ENCODE results near the gene NUTM2F.
"Not testable (repeated sequence)": the region's sequence is repeated elsewhere in the genome, so short reads cannot be mapped to it uniquely, and the experiment has no call there.

NUTM2F gene

GRCh38 chr9:94328544-94328943, at the start of gene NUTM2F:
NUTM2F (minus strand) TSS chr9:94328644; CDS start chr9:94328623, 21 bp downstream.
- in situ Hi-C loops (cut with MboI; ENCODE audit: low pct_unique_long_range_greater_than_20kb, low sequenced_read_pairs, unreplicated experiment); DNase-seq (ENCODE audit: low spot score): not testable (repeated sequence)

- peak; percentile 2 for DNase-seq (ENCODE audit: low spot score)
- in situ Hi-C loops (cut with MboI; ENCODE audit: low pct_unique_long_range_greater_than_20kb, low sequenced_read_pairs, unreplicated experiment), result not testable (repeated sequence)
These were observed 46.8 kb upstream of the NUTM2F start for GRCh38 chr9:94375197-94375596.

- in situ Hi-C loops (cut with MboI; ENCODE audit: low pct_unique_long_range_greater_than_20kb, low sequenced_read_pairs, unreplicated experiment), result not testable (repeated sequence)
- DNase-seq (ENCODE audit: low spot score), result peak; percentile 91
These were observed 46.0 kb upstream of the NUTM2F start for GRCh38 chr9:94374176-94375056.

GRCh38 chr9:94373779-94374175, 45.3 kb upstream of the NUTM2F start:
- DNase-seq (ENCODE audit: low spot score); in situ Hi-C loops (cut with MboI; ENCODE audit: low pct_unique_long_range_greater_than_20kb, low sequenced_read_pairs, unreplicated experiment): not testable (repeated sequence)

- in situ Hi-C loops (cut with MboI; ENCODE audit: low pct_unique_long_range_greater_than_20kb, low sequenced_read_pairs, unreplicated experiment); DNase-seq (ENCODE audit: low spot score): not testable (repeated sequence)
These were observed 41.8 kb upstream of the NUTM2F start for GRCh38 chr9:94370266-94370665.

GRCh38 chr9:94364093-94364614, 35.7 kb upstream of the NUTM2F start:
- in situ Hi-C loops (cut with MboI; ENCODE audit: low pct_unique_long_range_greater_than_20kb, low sequenced_read_pairs, unreplicated experiment); DNase-seq (ENCODE audit: low spot score): not testable (repeated sequence)

GRCh38 chr9:94357158-94357557, 28.7 kb upstream of the NUTM2F start:
- in situ Hi-C loops (cut with MboI; ENCODE audit: low pct_unique_long_range_greater_than_20kb, low sequenced_read_pairs, unreplicated experiment); DNase-seq (ENCODE audit: low spot score): not testable (repeated sequence)

GRCh38 chr9:94351901-94352723, 23.7 kb upstream of the NUTM2F start:
- DNase-seq (ENCODE audit: low spot score); in situ Hi-C loops (cut with MboI; ENCODE audit: low pct_unique_long_range_greater_than_20kb, low sequenced_read_pairs, unreplicated experiment): not testable (repeated sequence)

- DNase-seq (ENCODE audit: low spot score); in situ Hi-C loops (cut with MboI; ENCODE audit: low pct_unique_long_range_greater_than_20kb, low sequenced_read_pairs, unreplicated experiment): not testable (repeated sequence)
These were observed 20.3 kb upstream of the NUTM2F start for GRCh38 chr9:94348754-94349153.

- in situ Hi-C loops (cut with MboI; ENCODE audit: low pct_unique_long_range_greater_than_20kb, low sequenced_read_pairs, unreplicated experiment); DNase-seq (ENCODE audit: low spot score): not testable (repeated sequence)
These were observed 19.0 kb upstream of the NUTM2F start for GRCh38 chr9:94347451-94347850.

GRCh38 chr9:94341703-94342102, 13.3 kb upstream of the NUTM2F start:
- DNase-seq (ENCODE audit: low spot score); in situ Hi-C loops (cut with MboI; ENCODE audit: low pct_unique_long_range_greater_than_20kb, low sequenced_read_pairs, unreplicated experiment): not testable (repeated sequence)

GRCh38 chr9:94340750-94341149, 12.3 kb upstream of the NUTM2F start:
- DNase-seq (ENCODE audit: low spot score); in situ Hi-C loops (cut with MboI; ENCODE audit: low pct_unique_long_range_greater_than_20kb, low sequenced_read_pairs, unreplicated experiment): not testable (repeated sequence)

GRCh38 chr9:94339657-94340056, 11.2 kb upstream of the NUTM2F start:
- in situ Hi-C loops (cut with MboI; ENCODE audit: low pct_unique_long_range_greater_than_20kb, low sequenced_read_pairs, unreplicated experiment); DNase-seq (ENCODE audit: low spot score): not testable (repeated sequence)

GRCh38 chr9:94338723-94339122, 10.3 kb upstream of the NUTM2F start:
- DNase-seq (ENCODE audit: low spot score); in situ Hi-C loops (cut with MboI; ENCODE audit: low pct_unique_long_range_greater_than_20kb, low sequenced_read_pairs, unreplicated experiment): not testable (repeated sequence)

- DNase-seq (ENCODE audit: low spot score); in situ Hi-C loops (cut with MboI; ENCODE audit: low pct_unique_long_range_greater_than_20kb, low sequenced_read_pairs, unreplicated experiment): not testable (repeated sequence)
These were observed 8.0 kb upstream of the NUTM2F start for GRCh38 chr9:94336445-94336844.

GRCh38 chr9:94325583-94325982, 2.9 kb downstream of the NUTM2F start:
- in situ Hi-C loops (cut with MboI; ENCODE audit: low pct_unique_long_range_greater_than_20kb, low sequenced_read_pairs, unreplicated experiment); DNase-seq (ENCODE audit: low spot score): not testable (repeated sequence)

- in situ Hi-C loops (cut with MboI; ENCODE audit: low pct_unique_long_range_greater_than_20kb, low sequenced_read_pairs, unreplicated experiment); DNase-seq (ENCODE audit: low spot score): not testable (repeated sequence)
These were observed 5.2 kb downstream of the NUTM2F start for GRCh38 chr9:94323153-94323798.

All from GM13977 (cell line).